Right kidney (tissue), 1 donor: Measurements from ENCODE around the gene KRTAP10-9.
"Not testable (repeated sequence)": the region's sequence is repeated elsewhere in the genome, so short reads cannot be mapped to it uniquely, and the experiment has no call there.

Source experiments
- DNase-seq: peaks from one replicate; pipeline ENCODE4 v3.0.0-alpha.2; 2016

Gene KRTAP10-9

DNA sequence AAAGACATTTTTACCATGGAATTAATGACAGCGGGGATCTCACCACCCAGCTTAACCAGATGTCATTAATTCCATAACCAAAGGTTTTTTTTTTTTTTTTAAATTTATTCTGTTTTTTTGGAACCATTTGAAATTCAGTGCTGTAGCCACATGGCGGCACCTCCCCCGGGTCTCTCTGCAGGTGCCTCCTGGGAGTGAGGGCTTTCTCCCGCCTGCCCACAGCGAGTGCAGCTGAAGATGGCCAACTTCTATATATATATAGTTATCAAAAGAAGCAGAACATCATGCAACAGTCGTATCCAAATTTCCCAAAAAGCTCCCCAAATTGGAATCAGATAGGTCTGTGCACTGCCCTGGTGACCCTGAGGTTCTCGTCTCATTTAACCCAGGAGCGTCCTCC lies 11.4 kb upstream of the KRTAP10-9 start:
- DNase-seq = no peak

DNA sequence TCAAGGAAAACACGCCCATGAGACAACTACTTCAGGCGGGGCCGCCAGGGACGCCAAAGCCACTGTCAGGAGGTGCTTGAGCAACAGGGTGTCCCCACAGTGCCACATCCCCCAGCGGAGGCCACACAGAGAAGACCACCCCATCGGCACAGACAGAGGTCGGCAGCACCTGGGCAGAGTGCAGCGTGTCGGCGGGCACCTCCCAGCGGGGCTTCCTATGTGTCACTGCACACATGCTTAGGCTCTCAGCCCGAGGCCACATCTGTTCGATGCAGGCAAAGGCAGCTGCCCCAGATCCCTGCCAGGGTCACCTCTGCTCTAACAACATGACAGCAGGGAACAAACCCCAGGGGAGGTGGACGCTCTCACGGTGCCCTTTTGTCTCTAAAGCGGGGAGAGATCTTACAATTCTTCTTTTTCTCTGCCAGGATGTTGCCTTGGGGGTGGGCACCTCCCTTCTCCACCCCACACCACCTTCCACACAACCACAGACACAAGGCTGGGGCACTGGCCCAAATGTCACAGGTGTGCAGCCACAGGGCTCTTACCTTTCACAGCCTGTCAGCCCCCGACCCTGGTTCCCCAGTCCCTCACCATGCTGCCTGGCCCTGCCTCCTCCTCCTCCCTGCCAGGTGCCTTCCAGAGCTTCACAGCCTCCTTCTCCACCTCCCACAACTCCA lies 10.8 kb upstream of the KRTAP10-9 start:
- no peak for DNase-seq

DNA sequence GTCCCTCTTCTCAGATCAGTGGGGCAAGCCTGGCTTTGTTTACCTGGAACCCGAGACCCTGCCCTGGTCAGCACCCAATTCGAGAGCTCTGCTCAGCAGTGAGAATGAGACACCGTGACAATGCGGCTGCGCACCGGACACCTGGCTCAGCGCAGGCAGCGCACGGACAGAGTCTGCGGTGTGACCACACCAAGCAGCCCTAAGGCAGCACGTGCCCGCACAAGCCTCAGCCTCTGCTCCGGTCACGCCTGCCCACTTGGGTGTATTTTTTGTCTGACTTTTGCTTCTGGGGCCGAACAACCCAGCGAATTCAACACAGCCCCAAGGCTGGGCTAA lies 10.3 kb upstream of the KRTAP10-9 start:
- no peak for DNase-seq

DNA sequence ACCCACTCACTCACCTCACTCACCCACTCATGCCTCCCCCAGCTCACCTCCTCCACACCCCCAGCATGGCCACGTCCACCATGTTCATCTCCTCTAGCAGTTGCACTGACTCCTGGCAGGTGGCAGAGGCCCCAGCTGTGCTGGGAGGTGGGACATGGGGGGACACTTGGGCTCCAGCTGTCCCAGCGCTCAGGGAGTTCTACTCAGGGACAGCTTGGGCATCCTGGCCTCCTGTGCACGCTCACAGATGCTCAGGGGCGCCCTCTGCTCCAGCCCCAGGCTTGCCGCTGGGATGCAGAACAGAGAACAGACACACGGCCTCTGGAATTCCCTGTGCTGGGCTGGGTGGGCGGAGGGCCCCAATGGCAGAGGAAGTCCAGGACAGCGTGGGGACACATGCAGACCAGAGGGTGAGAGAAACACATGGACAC lies 9.8 kb upstream of the KRTAP10-9 start:
- DNase-seq = no peak

DNA sequence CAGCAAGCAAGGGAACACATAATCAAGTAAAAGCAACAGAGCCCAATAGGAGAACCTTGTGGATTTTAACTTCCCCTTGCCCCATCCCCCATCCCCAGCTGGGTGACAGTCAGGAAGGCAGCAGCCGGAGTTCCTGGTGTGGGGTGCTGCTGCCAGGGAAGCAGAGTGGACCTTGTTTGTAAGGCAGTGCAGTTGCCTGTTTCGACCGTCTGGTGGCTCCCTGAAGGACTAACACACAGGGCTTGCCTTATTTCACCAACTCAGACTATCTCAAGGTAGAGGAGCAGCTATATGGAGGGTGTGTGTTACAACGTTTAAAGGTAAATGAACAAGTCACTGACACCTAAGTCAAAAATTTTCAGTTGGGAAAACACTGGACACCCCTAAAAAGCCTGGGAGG lies 8.4 kb upstream of the KRTAP10-9 start:
- DNase-seq = no peak

DNA sequence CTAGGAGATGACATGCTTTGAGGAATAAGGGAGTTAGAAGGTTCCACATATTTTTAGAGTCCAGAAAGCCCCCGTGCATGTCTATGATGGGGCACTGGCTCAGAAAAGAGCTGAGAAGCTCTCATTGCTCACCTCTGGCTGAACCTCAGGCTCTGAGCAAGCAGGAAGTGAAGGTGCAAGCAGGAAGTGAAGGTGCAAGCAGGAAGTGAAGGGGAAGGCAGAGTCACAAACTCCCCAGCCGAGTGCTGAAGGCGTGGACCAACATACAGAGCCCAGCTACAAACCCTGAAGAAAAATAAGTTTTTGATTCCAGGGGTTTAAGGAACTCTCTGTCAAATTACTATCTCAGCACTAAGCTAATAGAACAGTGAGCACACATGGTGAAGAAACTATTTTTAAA lies 8.0 kb upstream of the KRTAP10-9 start:
- no peak for DNase-seq

DNA sequence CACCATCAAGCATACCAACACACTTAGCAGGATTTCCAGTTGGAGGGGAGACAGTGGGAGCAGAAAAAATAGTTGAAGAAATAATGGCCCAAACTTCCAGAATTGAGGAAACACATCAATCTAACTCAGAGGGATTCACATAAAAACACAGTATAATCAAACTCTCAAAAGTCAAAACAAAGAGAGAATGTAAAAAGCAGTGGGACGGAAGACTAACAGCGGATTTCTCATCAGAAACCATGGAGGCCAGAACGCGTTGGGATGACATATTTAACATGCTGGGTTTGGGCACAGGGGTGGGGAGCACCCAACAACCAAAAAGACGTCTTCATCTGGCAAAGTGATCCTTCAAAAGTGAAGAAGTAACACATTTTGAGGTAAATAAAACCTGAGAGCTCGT lies 7.0 kb upstream of the KRTAP10-9 start:
- no peak for DNase-seq

DNA sequence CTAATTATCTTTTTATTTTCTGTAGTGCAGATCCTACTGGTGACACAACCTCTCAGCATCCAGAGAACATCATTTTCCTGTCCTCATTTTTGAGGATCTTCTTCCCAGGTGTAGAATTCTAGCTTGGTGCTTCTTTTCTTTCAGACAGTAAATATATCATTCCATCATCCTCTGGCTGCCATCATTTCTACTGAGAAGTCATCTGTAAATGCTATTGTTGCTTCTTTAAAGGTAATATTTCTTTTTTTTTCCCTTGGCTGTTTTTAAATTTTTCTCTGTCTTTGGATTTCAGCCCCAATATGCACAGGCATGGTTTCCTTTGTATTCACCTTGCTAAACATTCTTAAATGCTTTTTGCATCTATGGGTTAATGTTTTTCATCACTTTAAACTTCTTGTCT lies 3.3 kb upstream of the KRTAP10-9 start:
- DNase-seq = no peak

DNA sequence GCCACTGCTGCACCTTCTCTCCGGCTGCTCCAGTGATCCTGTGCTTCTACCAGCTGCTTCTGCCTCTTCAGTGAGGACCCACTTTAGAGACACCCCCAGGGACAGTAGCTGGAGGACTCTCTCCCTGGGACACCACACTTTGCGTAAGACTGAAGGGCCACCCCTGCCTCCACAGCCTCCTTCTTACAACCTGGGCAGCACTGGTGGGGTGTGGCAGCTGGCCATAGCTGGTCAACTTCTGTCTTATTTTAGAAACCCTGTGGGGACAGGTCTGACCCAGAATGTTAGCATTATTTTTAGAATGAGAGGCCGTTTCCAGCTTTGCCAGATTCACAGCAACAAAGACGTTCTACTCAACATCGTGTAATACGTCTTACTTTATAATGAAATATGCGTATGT lies 1.1 kb upstream of the KRTAP10-9 start:
- DNase-seq = no peak

DNA sequence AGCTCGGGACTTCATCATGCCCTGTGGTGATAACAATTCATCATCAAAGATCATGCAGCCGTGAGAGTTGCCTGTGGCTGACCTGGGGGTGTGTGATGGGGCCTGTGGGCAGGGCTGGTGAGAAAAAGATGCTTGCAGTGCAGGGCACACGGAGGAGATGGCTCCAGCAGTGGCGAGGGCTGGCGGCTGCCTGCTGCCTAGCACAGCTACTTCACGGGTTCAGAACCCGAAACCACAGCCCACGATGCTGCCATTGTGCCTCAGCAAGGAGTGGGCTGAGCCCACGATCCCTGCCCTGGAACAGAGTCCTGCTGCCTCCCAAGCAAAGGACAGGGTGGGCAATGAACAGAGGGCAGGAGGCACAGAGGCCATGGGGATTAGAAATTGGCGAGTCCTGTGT lies 631 bp upstream of the KRTAP10-9 start:
- no peak for DNase-seq

DNA sequence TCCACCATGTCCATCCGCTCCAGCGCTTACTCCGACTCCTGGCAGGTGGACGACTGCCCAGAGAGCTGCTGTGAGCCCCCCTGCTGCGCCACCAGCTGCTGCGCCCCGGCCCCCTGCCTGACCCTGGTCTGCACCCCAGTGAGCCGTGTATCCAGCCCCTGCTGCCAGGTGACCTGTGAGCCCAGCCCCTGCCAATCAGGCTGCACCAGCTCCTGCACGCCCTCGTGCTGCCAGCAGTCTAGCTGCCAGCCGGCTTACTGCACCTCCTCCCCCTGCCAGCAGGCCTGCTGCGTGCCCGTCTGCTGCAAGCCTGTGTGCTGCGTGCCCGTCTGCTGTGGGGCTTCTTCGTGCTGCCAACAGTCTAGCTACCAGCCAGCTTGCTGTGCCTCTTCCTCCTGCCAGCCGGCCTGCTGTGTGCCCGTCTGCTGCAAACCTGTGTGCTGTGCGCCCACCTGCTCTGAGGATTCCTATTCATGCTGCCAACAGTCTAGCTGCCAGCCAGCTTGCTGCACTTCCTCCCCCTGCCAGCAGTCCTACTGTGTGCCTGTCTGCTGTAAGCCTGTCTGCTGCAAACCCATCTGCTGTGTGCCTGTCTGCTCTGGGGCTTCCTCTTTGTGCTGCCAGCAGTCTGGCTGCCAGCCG lies 409 bp downstream of the KRTAP10-9 start:
- DNase-seq = not testable (repeated sequence)

DNA sequence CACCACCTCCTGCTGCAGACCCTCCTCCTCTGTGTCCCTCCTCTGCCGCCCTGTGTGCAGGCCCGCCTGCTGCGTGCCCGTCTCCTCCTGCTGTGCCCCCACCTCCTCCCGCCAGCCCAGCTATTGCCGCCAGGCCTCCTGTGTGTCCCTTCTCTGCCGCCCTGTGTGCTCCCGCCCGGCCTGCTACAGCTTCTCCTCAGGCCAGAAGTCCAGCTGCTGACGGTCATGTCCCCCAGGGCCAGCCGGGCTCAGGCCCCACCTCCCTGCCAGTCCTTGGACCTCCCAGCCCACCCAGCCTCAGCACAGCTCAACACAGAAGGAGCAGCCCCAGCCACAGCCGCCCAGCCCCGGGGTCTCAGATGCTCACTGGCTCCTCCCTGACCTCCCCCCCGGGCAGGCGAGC lies 939 bp downstream of the KRTAP10-9 start:
- DNase-seq = not testable (repeated sequence)

DNA sequence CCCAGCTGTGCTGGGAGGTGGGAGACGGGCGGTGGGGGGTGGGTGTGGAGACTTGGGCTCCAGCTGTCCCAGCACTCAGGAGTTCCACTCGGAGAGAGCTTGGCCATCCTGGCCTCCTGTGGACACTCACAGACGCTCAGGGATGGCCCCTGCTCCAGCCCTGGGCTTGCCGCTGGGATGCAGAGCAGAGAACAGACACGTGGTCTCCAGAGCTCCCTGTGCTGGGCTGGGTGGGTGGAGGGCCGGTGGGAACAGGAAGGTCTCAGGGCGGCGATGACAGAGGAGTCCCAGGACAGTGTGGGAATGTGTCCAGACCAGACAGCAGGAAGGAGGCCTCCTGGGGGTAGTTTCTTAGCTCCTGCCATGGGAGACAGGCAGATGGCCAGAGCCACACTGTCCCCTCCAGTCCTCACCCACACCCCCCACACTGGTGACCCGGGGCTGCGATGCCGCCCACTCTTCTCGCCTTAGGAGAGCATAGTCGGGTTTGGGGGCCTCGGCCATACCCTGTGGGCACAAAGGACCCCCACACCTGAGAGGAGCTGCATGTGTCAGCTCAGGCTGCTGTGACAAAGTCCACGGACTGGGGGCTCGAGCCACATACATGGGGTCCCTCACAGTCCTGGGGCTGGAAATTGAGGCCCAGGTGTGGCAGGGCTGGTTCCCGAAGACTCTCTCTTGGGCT lies 2.0 kb downstream of the KRTAP10-9 start:
- no peak for DNase-seq

DNA sequence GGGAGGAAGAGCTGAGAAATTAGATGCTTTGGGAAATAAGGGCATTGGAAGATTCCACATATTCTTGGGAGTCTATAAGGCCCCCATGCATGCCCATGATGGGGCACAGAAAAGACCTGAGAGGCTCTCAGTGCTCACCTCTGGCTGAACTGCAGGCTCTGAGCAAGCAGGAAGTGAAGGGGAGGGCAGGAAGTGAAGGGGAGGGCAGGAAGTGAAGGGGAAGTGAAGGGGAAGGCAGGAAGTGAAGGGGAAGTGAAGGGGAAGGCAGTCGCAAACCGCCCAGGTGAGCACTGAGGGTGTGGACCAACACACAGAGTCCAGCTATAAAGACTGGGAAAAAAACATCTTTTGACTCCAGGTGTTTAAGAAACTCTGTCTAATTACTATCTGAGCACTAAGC lies 3.5 kb downstream of the KRTAP10-9 start:
- no peak for DNase-seq

DNA sequence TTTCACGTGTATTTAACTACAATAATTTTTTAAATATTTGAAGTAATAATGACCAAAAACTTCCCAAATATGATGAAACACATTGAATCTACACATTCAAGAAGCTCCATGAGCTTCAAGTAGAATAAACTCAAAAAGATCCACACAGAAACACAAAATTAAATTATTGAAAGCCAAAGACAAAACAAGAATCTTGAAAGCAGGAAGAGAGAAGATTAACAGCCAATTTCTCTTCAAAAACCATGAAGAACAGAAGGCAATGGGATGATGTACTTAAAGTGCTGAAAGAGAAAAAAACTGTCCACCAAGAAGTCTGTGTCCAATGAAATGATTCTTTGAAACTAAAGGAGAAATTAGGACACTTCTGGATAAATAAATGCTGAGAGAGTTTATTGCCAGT lies 5.2 kb downstream of the KRTAP10-9 start:
- DNase-seq = no peak

DNA sequence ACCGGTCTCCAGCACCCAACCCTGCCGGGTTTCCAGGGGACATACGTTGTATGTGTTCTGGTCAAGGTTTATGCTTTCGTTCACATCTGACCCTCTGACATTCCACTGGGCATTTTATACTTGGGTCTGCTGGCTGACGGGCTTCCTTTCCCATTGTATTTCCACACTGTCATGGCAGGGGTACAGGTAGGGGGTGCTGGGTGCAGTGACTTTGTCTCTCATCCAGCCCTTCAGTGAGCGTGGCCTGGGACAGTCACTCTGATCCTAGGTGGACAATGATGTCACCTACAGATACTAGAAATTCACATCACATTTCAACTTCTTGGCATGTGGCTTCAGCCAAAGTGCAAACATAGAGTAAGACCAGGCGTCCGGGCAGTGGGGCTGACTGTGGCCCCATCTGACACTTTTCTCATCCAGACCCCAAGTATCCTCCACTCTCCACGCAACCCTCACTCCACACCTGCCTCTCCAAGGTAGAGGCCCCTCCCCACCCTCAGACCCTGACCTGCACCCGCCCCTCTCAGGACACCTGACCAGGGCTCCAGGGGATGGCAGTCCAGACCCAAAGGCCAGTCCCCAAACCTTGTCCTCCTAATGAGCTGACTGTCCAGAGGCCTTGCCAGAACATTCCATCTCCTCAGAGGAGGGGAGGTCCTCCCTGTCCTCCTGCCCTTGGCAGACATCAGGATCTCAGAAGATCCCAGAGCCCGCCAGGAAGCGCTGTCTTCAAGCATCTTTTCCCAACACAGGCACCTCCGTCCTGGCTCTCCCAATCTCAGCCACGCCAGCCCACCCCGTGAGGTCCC lies 9.5 kb downstream of the KRTAP10-9 start:
- no peak for DNase-seq

DNA sequence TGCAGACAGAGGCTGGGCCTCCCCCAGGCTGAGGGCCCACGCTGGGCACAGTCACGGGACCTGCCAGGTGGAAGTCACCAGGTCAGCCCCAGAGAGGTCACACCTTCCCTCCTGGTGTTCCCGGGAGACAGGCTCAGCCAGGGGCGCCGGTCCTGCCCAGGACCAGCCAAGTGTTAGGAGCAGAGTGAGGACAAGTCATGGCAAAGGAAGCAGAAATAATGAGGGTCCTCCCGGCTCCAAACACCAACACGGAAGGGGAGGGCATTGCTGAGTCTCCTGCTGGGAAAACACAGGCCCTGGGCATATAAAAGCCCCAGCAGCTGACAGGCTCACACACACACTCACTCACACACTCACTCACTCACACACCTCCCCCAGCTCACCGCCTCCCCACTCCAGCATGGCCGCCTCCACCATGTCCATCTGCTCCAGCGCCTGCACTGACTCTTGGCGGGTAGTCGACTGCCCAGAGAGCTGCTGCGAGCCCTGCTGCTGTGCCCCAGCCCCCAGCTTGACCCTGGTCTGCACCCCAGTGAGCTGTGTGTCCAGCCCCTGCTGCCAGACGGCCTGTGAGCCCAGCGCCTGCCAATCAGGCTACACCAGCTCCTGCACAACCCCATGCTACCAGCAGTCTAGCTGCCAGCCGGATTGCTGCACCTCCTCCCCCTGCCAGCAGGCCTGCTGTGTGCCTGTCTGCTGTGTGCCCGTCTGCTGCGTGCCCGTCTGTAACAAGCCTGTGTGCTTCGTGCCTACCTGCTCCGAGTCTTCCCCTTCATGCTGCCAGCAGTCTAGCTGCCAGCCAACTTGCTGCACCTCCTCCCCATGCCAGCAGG lies 10.3 kb downstream of the KRTAP10-9 start, which contains the start of gene KRTAP10-10:
KRTAP10-10 (plus strand) TSS at position 339 of the 833 bp plus-strand sequence; CDS start at position 401, 62 bp downstream.
- DNase-seq = no peak

DNA sequence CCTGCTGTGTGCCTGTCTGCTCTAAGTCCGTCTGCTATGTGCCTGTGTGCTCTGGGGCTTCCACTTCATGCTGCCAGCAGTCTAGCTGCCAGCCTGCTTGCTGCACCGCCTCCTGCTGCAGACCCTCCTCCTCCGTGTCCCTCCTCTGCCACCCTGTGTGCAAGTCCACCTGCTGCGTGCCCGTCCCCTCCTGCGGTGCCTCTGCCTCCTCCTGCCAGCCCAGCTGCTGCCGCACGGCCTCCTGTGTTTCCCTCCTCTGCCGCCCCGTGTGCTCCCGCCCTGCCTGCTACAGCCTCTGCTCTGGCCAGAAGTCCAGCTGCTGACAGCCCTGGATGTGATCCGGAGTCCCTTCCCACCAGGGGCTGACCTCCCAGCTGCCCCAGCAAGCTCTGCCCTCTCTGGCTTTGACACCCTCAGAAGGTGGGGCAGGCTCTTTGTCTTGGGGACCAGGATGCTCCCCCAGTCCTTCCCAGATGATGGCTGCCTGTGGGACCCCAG lies 11.0 kb downstream of the KRTAP10-9 start:
- DNase-seq = not testable (repeated sequence)

DNA sequence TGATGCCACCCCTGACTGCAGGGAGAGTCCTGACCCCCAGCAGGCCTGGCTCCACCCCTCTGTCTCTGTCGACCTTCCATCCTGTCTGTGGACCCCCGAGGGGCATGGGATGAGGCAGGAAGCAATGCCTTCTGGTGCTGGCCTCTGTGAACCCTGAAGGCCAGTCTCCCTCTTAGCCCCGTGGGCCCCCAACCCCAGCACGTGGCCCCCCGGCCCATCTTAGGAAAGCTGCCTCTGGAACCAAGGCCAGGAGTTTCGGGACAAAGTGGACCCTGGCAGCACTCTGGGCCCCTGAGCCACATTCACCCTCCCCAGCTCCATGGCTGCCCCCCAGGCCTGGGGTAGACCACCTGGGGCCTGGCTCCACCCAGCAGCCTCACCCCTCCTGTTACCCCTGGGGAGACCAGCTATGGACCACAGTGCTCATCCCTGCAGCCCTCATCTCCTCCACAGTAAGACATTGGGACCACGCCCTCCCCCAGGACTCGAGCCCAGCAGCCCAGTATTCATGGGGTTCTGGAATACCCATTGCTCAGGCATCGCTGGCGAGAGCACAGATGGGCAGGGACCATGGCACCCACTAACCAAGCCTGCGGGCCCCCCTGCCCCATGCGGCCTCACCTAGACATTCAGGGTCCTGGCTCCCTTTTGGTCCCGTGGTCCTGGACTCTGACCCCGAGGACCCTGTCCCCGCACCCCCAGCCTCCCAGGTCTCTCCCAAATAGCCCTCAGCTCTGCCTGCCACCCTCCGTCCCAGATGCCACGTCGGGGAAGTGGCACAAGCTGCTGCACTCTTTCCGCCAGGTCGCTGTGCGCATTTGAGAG lies 11.8 kb downstream of the KRTAP10-9 start:
- DNase-seq = not testable (repeated sequence)

DNA sequence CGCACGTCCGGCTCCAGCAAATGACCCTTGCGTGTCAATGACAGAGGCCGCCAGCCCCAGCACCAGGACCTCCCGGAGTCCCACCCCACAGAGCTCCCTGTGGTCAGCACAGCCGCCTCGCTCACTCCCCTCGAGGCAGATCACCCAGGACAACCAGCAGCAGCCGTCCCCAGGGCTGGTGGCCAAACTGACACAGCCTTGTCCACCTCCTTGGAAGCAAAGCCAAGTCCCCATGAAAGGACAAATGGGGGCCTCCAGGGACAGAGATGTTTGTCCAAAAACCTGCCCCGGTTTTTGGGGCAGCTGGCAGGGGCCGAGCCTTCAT lies 12.4 kb downstream of the KRTAP10-9 start:
- no peak for DNase-seq

DNA sequence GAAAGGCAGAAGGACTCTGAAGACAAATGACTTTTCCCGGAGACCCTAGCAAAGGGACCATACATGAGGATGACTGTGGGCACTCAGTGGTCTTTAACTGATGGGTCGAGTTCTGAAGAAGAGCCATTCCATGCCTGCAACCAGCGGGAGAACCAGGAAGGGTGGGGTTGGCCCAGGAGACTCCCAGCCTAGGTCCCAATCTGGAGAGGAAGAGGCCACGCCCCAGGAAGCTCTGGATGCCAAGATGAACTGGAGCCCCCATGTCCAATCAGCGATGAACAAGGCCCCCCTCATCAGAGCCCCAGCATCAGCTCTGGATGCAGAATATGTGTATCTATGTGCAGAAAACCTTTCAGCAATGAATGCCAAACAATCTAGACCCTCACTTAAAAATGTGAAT lies 13.9 kb downstream of the KRTAP10-9 start:
- DNase-seq = no peak
